Lower lobe of right lung (tissue), 2 donors: ENCODE data around the gene QSOX1. TPM values are rescaled to one million over a fixed set of nuclear protein-coding genes. Genes with fewer than 3 reads are reported as not detected.

Experiments used
- ATAC-seq, 2 donors: fragments of 200-7000 bp; cut with Tn5 transposase; one replicate each; pipeline ENCODE4 v1.9.1; 2020 to 2022; ENCODE audit warnings: mild to moderate bottlenecking in 2 of 2, moderate library complexity in 2 of 2
- DNase-seq: peaks from one replicate; pipeline ENCODE4 v3.0.0-alpha.2; 2020
- H3K27ac ChIP-seq: fragments of 200-600 bp; one replicate; pipeline ENCODE4 v1.8.0; 2022
- H3K27me3 ChIP-seq: fragments of 200-600 bp; one replicate; pipeline ENCODE4 v1.8.0; 2022; ENCODE audit warnings: low read depth
- H3K36me3 ChIP-seq: fragments of 200-600 bp; one replicate; pipeline ENCODE4 v1.8.0; 2022; ENCODE audit warnings: mild to moderate bottlenecking
- H3K4me1 ChIP-seq: fragments of 200-600 bp; one replicate; pipeline ENCODE4 v1.8.0; 2022
- H3K4me3 ChIP-seq: fragments of 200-600 bp; one replicate; pipeline ENCODE4 v1.8.0; 2022; ENCODE audit warnings: mild to moderate bottlenecking
- H3K9me3 ChIP-seq: fragments of 200-600 bp; one replicate; pipeline ENCODE4 v1.8.0; 2022
- intact Hi-C: fragments of 100-400 bp; cut with DNase I; formaldehyde crosslinking; loops from one replicate; pipeline ENCODE4 v1.11.0; 2022
- total RNA-seq: library from RNA; stranded (reverse); fragmentation: NEBNext Ultra II Directional; extraction: Animal tissue kit (Norgen Biotek cat#: 25700); gene quantifications from one replicate; pipeline ENCODE4 v1.2.1, GENCODE V29; 2021
- TF ChIP-seq, protein P1 (sequence below): fragments of 200-600 bp; IDR thresholded peaks from one replicate; pipeline ENCODE4 v1.8.0; 2022; ENCODE audit warnings: antibody characterized with exemption, mild to moderate bottlenecking
- donor health status: DM: no; HTN: yes; CAD: no; lungs with severe emphysema.

QSOX1 gene
- total RNA-seq, 1 donor from 2014 or later: 241 TPM

DNA sequence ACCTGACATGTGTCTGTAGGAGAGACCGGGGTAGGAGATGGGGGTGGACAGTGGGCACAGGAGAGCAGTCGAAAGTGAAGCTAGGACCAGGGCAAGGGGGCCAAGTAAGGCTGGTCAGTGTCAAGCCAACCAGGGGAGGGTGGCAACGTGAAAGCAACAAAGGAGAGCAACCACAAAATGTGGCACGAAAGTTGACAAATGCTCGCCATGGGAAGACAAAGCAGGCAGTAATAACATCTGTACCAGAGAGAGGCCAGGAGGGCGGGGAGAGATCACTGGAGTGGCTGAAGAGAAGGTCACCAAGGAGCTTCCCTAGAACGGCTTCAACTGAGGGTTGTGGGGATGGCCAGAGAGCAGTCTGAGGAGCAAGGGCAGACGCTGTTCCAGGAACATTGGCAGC lies 17.0 kb downstream of the QSOX1 start:
- DNase-seq (no peak), ATAC-seq (no peak)
- Histone ChIP-seq H3K9me3 (no peaks in the 10 kb centered on the region), H3K27me3 (no peaks in the 10 kb centered on the region), H3K4me3 (no peak overlapping the region), H3K4me1 (peaks cover 53% of the 10 kb centered on the region), H3K36me3 (peaks cover 28% of the 10 kb centered on the region), H3K27ac (no peak overlapping the region)
- intact Hi-C loops: loop anchor here (10.0 kb wide), 1 partner anchor 77 kb away; no protein-coding TSS in a partner anchor
- TF ChIP-seq, protein P1, sequence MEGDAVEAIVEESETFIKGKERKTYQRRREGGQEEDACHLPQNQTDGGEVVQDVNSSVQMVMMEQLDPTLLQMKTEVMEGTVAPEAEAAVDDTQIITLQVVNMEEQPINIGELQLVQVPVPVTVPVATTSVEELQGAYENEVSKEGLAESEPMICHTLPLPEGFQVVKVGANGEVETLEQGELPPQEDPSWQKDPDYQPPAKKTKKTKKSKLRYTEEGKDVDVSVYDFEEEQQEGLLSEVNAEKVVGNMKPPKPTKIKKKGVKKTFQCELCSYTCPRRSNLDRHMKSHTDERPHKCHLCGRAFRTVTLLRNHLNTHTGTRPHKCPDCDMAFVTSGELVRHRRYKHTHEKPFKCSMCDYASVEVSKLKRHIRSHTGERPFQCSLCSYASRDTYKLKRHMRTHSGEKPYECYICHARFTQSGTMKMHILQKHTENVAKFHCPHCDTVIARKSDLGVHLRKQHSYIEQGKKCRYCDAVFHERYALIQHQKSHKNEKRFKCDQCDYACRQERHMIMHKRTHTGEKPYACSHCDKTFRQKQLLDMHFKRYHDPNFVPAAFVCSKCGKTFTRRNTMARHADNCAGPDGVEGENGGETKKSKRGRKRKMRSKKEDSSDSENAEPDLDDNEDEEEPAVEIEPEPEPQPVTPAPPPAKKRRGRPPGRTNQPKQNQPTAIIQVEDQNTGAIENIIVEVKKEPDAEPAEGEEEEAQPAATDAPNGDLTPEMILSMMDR: no peak

GRCh38 chr1:180173451-180173850 lies 18.8 kb downstream of the QSOX1 start:
- intact Hi-C loops: loop anchor here (10.0 kb wide), 1 partner anchor 79 kb away; no protein-coding TSS in a partner anchor

DNA sequence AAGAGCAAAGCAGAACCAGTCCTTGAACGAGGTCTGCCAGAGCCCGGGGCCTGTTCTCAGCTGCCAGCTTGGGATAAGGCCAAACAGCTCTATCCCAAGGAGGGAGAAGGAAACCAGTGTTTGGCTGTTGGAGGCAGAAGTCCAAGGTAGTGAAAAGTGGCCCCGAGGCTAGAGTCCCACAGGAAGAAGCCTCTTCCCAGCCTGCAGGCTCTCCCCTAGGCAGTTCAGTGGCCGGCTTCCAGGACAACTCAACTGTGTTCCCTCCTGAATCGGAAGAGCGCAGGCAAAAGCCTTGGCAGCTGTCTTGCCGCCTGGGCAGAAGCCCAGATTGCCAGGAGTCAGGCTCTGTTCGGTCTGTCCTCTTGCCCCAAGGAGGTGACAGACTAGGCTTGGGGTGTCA lies 19.3 kb downstream of the QSOX1 start:
- H3K27me3 ChIP-seq: no peaks in the 10 kb centered on the region
- H3K4me1 ChIP-seq: peaks cover 32% of the 10 kb centered on the region
- peaks cover 13% of the 10 kb centered on the region for H3K36me3 ChIP-seq
- no peak overlapping the region for H3K27ac ChIP-seq
- TF ChIP-seq, protein P1: no peak
- ATAC-seq (peak; percentile 62 to 68), DNase-seq (peak; percentile 75)
- H3K4me3 ChIP-seq: no peak overlapping the region
- no peaks in the 10 kb centered on the region for H3K9me3 ChIP-seq
- intact Hi-C loops: loop anchor here (10.0 kb wide), 1 partner anchor 79 kb away; no protein-coding TSS in a partner anchor

More at GRCh38 chr1:180173451-180173850, 18.8 kb downstream of the QSOX1 start:
- Histone ChIP-seq H3K4me3 (no peak overlapping the region), H3K27me3 (no peaks in the 10 kb centered on the region), H3K4me1 (peaks cover 37% of the 10 kb centered on the region), H3K36me3 (peaks cover 11% of the 10 kb centered on the region), H3K27ac (no peak overlapping the region), H3K9me3 (no peaks in the 10 kb centered on the region)
- ATAC-seq (no peak), DNase-seq (no peak)
- TF ChIP-seq, protein P1: no peak

- no peak overlapping the region for H3K27ac ChIP-seq
- no peaks in the 10 kb centered on the region for H3K9me3 ChIP-seq
- peaks cover 17% of the 10 kb centered on the region for H3K36me3 ChIP-seq
- H3K27me3 ChIP-seq: no peaks in the 10 kb centered on the region
- ATAC-seq (no peak), DNase-seq (no peak)
- intact Hi-C loops: loop anchor here (10.0 kb wide), 1 partner anchor 80 kb away; no protein-coding TSS in a partner anchor
- no peak overlapping the region for H3K4me3 ChIP-seq
- H3K4me1 ChIP-seq: peaks cover 18% of the 10 kb centered on the region
- TF ChIP-seq, protein P1: no peak
Measured at GRCh38 chr1:180175291-180175690, 20.6 kb downstream of the QSOX1 start.

DNA sequence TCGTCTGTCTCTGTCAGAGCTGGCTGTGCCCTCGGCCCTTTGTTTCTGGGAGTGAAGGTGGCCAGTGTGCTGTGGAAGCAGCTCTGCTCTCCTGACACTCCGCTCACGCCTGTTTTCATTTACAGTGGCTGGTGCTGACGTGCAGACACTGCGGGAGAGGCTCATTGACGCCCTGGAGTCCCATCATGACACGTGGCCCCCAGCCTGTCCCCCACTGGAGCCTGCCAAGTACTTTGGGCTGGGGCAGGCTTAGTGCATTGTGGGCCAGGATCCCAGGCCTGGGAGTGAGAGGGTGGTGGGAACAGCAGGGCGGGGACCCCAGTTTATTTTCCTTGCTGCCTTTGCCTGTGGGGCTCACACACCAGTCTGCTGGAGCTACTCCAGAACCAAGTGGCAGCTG lies 21.1 kb downstream of the QSOX1 start:
- H3K27me3 ChIP-seq: no peaks in the 10 kb centered on the region
- intact Hi-C loops: loop anchor here (10.0 kb wide), 1 partner anchor 81 kb away; no protein-coding TSS in a partner anchor
- TF ChIP-seq, protein P1: no peak
- no peak for DNase-seq
- ATAC-seq: no peak
- H3K4me3 ChIP-seq: no peak overlapping the region
- H3K36me3 ChIP-seq: peaks cover 22% of the 10 kb centered on the region
- H3K4me1 ChIP-seq: peaks cover 16% of the 10 kb centered on the region
- H3K27ac ChIP-seq: no peak overlapping the region
- no peaks in the 10 kb centered on the region for H3K9me3 ChIP-seq
